Measurements from ENCODE around the gene CLEC16A.
A peak's percentile ranks its signal among the peaks of the same experiment; 100 is the strongest.

The CLEC16A gene

GRCh38 chr16:10944249-10945064, at the start of gene CLEC16A:
Gene CLEC16A, plus strand, starts transcription at chr16:10944564. Its CDS starts 154 bp downstream, at chr16:10944718.
- DNase-seq (ENCODE audit: low read depth in 3 of 3), result peak; percentile 89 to 96 (median 92)

GRCh38 chr16:10895053-10895946, 49.1 kb upstream of the CLEC16A start:
- peak in 1 of 3 experiments; percentile 17 for DNase-seq (ENCODE audit: low read depth in 3 of 3)

- no peak for DNase-seq (ENCODE audit: low read depth in 3 of 3)
These were observed 48.2 kb upstream of the CLEC16A start for GRCh38 chr16:10896165-10896564.

GRCh38 chr16:10896723-10897122, 47.6 kb upstream of the CLEC16A start:
- no peak for DNase-seq (ENCODE audit: low read depth in 3 of 3)

GRCh38 chr16:10897134-10897533, 47.2 kb upstream of the CLEC16A start:
- no peak for DNase-seq (ENCODE audit: low read depth in 3 of 3)

GRCh38 chr16:10902999-10903398, 41.4 kb upstream of the CLEC16A start:
- no peak for DNase-seq (ENCODE audit: low read depth in 3 of 3)

- no peak for DNase-seq (ENCODE audit: low read depth in 3 of 3)
These were observed 37.9 kb upstream of the CLEC16A start for GRCh38 chr16:10906482-10906881.

GRCh38 chr16:10906914-10907756, 37.2 kb upstream of the CLEC16A start:
- DNase-seq (ENCODE audit: low read depth in 3 of 3), result no peak

- no peak for DNase-seq (ENCODE audit: low read depth in 3 of 3)
These were observed 36.7 kb upstream of the CLEC16A start for GRCh38 chr16:10907757-10908045.

GRCh38 chr16:10911267-10911666, 33.1 kb upstream of the CLEC16A start:
- no peak for DNase-seq (ENCODE audit: low read depth in 3 of 3)

- no peak for DNase-seq (ENCODE audit: low read depth in 3 of 3)
These were observed 27.8 kb upstream of the CLEC16A start for GRCh38 chr16:10916534-10916933.

- DNase-seq (ENCODE audit: low read depth in 3 of 3), result peak; percentile 66 to 87 (median 73)
These were observed 25.9 kb upstream of the CLEC16A start for GRCh38 chr16:10918294-10919002.

- DNase-seq (ENCODE audit: low read depth in 3 of 3), result no peak
These were observed 25.4 kb upstream of the CLEC16A start for GRCh38 chr16:10919003-10919351.

GRCh38 chr16:10920726-10921427, 23.5 kb upstream of the CLEC16A start:
- DNase-seq (ENCODE audit: low read depth in 3 of 3), result no peak

- DNase-seq (ENCODE audit: low read depth in 3 of 3), result no peak
These were observed 22.6 kb upstream of the CLEC16A start for GRCh38 chr16:10921536-10922327.

GRCh38 chr16:10922328-10923145, 21.8 kb upstream of the CLEC16A start:
- no peak for DNase-seq (ENCODE audit: low read depth in 3 of 3)

GRCh38 chr16:10923146-10923649, 21.2 kb upstream of the CLEC16A start:
- DNase-seq (ENCODE audit: low read depth in 3 of 3), result no peak

- DNase-seq (ENCODE audit: low read depth in 3 of 3), result no peak
These were observed 20.6 kb upstream of the CLEC16A start for GRCh38 chr16:10923650-10924214.
